SK-N-SH treated with all-trans-retinoic acid at 6 μM for 48 hours (cell line): ENCODE data around the gene HLA-C.

Experiments
- ARNTL ChIP-seq: fragments of 450-650 bp; formaldehyde crosslinking; IDR thresholded peaks from 2 replicates; pipeline ENCODE4 v1.5.0; 2020; ENCODE audit warnings: low read depth, mild to moderate bottlenecking, moderate library complexity, borderline replicate concordance
- CSDC2 ChIP-seq: fragments of 250-450 bp; sonication (Bioruptor Pico); IDR thresholded peaks from 2 replicates; pipeline ENCODE4 v1.5.0; 2020; ENCODE audit warnings: mild to moderate bottlenecking, moderate library complexity
- ESRRG ChIP-seq: fragments of 250-450 bp; sonication (Bioruptor Pico); IDR thresholded peaks from 2 replicates; pipeline ENCODE4 v1.6.1; 2021; ENCODE audit warnings: mild to moderate bottlenecking
- GLIS3 ChIP-seq: fragments of 250-450 bp; sonication (Bioruptor Pico); IDR thresholded peaks from 2 replicates; pipeline ENCODE4 v1.5.0; 2020; ENCODE audit warnings: mild to moderate bottlenecking, moderate library complexity
- ISL1 ChIP-seq: fragments of 250-450 bp; sonication (Bioruptor Pico); IDR thresholded peaks from 2 replicates; pipeline ENCODE4 v2.1.2; 2022; ENCODE audit warnings: mild to moderate bottlenecking, moderate library complexity
- PATZ1 ChIP-seq: fragments of 250-450 bp; sonication (Bioruptor Pico); IDR thresholded peaks from 2 replicates; pipeline ENCODE4 v1.8.0; 2020; ENCODE audit warnings: mild to moderate bottlenecking, moderate library complexity, borderline replicate concordance
- SNAI2 ChIP-seq: fragments of 250-450 bp; sonication (Bioruptor Pico); IDR thresholded peaks from 2 replicates; pipeline ENCODE4 v1.5.0; 2020; ENCODE audit warnings: mild to moderate bottlenecking, moderate library complexity
- TOX ChIP-seq: fragments of 250-450 bp; sonication (Bioruptor Pico); IDR thresholded peaks from 2 replicates; pipeline ENCODE4 v1.8.0; 2021; ENCODE audit warnings: mild to moderate bottlenecking, moderate library complexity, borderline replicate concordance
- ZFP3 ChIP-seq: fragments of 250-450 bp; sonication (Bioruptor Pico); IDR thresholded peaks from 2 replicates; pipeline ENCODE4 v1.5.0; 2020; ENCODE audit warnings: mild to moderate bottlenecking, moderate library complexity
- ZFP30 ChIP-seq: fragments of 450-650 bp; formaldehyde crosslinking; IDR thresholded peaks from 2 replicates; pipeline ENCODE4 v1.5.0; 2022; ENCODE audit warnings: mild to moderate bottlenecking, moderate library complexity
- TF ChIP-seq, protein P1 (sequence below): fragments of 250-450 bp; sonication (Bioruptor Pico); IDR thresholded peaks from 2 replicates; pipeline ENCODE4 v1.5.1; 2020; ENCODE audit warnings: low read depth, mild to moderate bottlenecking, moderate library complexity
- TF ChIP-seq, protein P2 (sequence below): fragments of 250-450 bp; sonication (Bioruptor Pico); IDR thresholded peaks from 2 replicates; pipeline ENCODE4 v1.5.1; 2021; ENCODE audit warnings: mild to moderate bottlenecking, moderate library complexity

- TF ChIP-seq, protein P1, sequence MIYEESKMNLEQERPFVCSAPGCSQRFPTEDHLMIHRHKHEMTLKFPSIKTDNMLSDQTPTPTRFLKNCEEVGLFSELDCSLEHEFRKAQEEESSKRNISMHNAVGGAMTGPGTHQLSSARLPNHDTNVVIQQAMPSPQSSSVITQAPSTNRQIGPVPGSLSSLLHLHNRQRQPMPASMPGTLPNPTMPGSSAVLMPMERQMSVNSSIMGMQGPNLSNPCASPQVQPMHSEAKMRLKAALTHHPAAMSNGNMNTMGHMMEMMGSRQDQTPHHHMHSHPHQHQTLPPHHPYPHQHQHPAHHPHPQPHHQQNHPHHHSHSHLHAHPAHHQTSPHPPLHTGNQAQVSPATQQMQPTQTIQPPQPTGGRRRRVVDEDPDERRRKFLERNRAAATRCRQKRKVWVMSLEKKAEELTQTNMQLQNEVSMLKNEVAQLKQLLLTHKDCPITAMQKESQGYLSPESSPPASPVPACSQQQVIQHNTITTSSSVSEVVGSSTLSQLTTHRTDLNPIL, result no peak
- TF ChIP-seq ZFP30 (CRISPR knock-in tag), result no peak
- no peak for TF ChIP-seq SNAI2
- no peak for TF ChIP-seq ZFP3
- no peak for TF ChIP-seq GLIS3 (CRISPR knock-in tag)
- no peak for TF ChIP-seq TOX
- no peak for TF ChIP-seq ESRRG
- no peak for TF ChIP-seq PATZ1
- no peak for TF ChIP-seq CSDC2 (CRISPR knock-in tag)
- no peak for TF ChIP-seq ISL1
- TF ChIP-seq, protein P2, sequence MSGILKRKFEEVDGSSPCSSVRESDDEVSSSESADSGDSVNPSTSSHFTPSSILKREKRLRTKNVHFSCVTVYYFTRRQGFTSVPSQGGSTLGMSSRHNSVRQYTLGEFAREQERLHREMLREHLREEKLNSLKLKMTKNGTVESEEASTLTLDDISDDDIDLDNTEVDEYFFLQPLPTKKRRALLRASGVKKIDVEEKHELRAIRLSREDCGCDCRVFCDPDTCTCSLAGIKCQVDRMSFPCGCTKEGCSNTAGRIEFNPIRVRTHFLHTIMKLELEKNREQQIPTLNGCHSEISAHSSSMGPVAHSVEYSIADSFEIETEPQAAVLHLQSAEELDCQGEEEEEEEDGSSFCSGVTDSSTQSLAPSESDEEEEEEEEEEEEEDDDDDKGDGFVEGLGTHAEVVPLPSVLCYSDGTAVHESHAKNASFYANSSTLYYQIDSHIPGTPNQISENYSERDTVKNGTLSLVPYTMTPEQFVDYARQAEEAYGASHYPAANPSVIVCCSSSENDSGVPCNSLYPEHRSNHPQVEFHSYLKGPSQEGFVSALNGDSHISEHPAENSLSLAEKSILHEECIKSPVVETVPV (CRISPR knock-in tag), result no peak
- TF ChIP-seq ARNTL (CRISPR knock-in tag), result no peak
These were observed at the start of gene HLA-C for GRCh38 chr6:31271641-31272357.
